Activated CD4-positive, CD25-positive, alpha-beta regulatory T cell treated with anti-CD3 and anti-CD28 coated beads, Interleukin-2, amount 50 U/mL, for 72 hours (primary cell): ENCODE measurements around the gene PIP4K2C.
"Not testable (repeated sequence)": the region's sequence is repeated elsewhere in the genome, so short reads cannot be mapped to it uniquely, and the experiment has no call there.

Experiments
- DNase-seq: peaks from one replicate; pipeline ENCODE4 v3.0.0; 2021

Gene PIP4K2C

DNA sequence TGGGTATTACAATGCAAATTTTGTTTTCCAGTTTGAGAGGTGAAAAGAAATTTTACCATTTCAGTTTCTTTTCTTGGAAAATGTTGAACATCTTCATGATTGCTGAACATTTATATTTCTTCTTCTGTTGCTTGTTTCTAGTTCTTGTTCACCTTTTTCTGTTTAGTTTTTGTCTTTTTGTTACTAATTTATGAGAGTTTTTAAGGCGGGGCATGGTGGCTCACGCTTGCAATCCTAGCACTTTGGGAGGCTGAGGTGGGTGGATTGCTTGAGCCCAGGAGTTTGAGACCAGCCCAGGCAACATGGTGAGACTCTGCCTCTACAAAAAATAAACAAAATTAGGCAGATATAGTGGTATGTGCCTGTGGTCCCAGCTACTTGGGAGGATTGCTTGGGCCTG is 30.5 kb upstream of the PIP4K2C start:
- DNase-seq, result no peak

DNA sequence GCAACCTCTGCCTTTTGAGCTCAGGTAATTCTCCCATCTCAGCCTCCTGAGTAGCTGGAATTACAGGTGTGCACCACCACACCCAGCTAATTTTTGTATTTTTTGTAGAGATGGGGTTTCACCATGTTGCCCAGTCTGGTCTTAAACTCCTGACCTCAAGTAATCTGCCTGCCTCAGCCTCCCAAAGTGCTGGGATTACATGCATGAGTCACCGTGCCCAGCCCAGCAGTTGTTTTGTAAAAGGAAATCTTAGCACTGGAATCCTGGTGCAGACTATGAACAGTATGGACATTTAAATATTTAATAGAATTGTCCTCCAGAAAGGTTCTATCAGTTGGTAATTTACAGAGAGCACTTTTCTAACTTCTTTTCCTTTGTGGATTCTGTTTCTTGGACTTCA is 29.9 kb upstream of the PIP4K2C start:
- not testable (repeated sequence) for DNase-seq

DNA sequence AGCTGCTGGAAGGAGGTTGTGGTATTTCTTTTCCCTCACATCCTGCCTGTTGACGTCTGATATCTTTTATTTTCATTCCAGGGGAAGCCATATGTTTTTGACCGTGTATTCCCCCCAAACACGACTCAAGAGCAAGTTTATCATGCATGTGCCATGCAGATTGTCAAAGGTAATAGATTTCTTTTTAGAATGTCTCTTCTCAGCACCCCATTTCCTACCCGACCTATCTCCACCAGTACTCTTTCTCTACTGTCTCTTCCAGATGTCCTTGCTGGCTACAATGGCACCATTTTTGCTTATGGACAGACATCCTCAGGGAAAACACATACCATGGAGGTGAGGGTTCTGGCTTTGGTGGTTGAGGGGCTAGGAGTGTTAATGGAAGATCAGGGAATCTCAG is 27.6 kb upstream of the PIP4K2C start:
- no peak for DNase-seq

DNA sequence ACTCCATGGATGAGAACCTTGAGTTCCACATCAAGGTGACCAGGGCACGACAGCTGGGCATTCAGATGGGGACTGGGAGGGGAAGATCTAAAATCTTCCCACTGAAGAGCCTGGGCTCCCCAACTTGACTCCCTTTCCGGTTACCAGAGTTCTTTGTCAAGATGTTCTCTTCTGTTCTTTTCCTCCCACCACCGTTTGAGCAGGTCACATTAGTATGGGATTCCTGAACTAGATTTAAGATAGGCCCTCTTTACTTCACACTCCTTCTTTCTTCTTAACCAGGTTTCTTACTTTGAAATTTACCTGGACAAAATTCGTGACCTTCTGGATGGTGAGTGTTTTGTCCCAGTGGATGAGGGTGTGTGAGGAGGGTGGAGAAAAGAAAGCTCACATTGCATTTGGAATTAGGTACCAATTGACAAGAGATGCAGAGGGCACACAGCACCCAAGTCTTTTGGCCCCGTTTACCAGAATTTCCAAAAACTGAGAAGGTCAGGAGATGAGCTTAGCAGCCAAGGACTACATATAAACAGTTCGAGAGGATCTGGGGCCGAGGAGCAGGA is 26.7 kb upstream of the PIP4K2C start:
- no peak for DNase-seq

DNA sequence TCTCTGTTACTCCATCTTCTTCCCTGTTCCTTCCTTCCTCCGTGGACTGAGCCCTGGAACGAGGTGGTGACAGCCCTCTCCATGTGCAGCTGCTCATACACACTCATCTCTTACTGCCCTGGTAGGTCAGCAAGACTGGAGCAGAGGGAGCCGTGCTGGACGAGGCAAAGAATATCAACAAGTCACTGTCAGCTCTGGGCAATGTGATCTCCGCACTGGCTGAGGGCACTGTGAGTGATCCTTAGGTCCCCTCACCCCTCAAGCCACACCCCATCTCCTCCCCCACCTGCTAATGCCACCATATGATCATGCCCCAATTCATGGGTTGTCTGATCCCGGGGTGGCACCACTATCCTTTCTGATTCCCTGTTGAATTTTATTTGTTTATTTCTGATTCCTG is 22.2 kb upstream of the PIP4K2C start:
- DNase-seq, result no peak

DNA sequence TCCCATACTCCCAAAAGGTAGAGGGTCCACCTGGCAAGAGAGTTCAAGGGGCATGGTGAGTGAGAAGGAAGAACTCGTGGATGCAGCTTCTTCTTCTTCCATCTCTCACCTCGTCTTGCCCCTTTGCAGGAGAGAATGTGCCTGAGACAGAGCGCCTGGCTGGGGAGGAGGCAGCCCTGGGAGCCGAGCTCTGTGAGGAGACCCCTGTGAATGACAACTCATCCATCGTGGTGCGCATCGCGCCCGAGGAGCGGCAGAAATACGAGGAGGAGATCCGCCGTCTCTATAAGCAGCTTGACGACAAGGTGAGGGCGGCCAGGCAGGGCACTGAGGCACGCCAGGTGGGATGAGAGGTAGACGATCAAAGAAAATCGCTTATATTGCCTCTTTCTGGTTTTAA is 21.1 kb upstream of the PIP4K2C start:
- no peak for DNase-seq

DNA sequence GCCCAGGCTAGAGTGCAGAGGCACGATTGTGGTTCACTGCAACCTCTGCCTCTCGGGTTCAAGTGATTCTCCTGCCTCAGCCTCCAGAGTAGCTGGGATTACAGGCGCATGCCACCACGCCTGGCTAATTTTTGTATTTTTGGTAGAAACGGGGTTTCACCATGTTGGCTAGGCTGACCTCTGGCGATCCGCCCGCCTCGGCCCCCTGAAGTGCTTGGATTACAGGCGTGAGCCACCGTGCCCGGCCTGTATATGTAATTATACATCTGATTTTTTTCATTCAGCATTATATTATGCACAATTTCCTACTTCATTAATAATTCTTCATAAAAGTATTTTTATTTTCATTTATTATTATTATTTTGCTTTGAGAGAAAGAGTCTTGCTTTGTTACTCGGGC is 20.6 kb upstream of the PIP4K2C start:
- not testable (repeated sequence) for DNase-seq

DNA sequence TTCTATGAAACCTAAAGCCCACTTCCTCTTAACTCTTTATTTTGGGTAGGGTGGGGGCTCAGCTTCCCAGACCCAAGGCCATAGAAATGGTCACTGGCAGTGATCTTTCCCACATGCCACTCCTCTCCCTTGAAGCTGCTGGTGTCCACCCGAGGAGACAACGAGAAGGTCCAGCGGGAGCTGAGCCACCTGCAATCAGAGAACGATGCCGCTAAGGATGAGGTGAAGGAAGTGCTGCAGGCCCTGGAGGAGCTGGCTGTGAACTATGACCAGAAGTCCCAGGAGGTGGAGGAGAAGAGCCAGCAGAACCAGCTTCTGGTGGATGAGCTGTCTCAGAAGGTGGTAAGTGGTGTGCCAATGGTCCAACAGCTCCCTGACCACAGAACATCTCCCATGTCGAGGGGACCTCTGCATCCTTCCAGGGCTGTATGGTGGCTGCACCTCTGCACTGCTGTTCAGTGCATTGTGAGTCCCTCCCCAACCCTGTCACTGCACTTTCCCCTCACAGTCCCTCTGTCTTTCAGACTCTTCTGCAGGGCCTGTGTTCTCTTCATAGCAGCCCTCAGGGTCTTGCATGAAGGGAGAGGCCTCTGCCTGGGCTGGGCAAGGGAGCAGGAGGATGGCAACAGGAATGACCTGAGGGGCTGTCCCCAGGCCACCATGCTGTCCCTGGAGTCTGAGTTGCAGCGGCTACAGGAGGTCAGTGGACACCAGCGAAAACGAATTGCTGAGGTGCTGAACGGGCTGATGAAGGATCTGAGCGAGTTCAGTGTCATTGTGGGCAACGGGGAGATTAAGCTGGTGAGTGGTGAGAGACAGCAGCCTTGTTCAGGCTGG is 18.8 kb upstream of the PIP4K2C start:
- DNase-seq, result no peak

DNA sequence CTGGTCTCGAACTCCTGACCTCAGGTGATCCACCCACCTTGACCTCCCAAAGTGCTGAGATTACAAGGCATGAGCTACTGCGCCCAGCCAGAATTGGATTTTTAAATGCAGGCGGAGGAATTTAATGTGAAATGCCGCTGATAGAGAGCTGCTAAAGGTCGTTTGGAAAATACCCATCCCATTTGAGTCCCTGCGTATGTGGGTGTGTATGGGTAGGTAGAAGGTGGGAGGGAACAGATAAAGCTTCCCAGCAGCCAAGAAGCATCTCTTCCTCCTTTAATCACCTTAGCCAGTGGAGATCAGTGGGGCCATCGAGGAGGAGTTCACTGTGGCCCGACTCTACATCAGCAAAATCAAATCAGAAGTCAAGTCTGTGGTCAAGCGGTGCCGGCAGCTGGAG is 16.2 kb upstream of the PIP4K2C start:
- DNase-seq, result no peak

DNA sequence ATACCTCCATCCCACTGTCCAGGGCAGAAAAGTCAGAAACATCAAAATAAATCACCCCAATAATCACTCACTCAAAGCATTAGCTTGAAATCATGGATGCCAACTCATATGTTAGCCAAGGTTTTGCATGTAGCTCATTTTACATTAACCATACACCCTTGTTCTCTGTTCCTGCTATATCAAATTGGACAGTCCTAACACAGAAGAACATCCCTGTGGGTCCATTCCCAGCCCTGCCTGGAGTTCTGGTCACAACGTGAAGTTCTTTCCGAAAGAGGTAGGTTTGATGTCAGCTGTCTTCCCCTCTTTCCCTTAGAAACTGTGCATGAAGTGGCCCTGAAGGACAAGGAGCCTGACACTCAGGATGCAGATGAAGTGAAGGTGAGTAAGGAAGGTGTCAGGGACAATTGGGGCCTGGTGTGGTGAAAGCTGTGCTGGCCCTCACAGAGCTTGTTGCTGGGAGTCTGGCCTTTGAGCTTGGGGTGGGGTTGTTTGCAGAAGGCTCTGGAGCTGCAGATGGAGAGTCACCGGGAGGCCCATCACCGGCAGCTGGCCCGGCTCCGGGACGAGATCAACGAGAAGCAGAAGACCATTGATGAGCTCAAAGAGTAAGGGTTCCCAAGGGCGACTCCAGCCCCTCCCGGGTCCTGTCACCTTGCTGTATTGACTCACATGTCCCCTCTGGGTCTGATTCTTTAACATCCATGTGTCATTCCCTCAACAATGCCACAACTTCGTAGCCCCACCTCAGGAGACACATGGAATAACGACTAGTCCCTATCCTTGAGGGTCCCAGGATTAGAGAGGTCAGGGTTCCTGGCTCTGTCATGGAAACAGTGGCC is 15.0 kb upstream of the PIP4K2C start:
- DNase-seq, result no peak

DNA sequence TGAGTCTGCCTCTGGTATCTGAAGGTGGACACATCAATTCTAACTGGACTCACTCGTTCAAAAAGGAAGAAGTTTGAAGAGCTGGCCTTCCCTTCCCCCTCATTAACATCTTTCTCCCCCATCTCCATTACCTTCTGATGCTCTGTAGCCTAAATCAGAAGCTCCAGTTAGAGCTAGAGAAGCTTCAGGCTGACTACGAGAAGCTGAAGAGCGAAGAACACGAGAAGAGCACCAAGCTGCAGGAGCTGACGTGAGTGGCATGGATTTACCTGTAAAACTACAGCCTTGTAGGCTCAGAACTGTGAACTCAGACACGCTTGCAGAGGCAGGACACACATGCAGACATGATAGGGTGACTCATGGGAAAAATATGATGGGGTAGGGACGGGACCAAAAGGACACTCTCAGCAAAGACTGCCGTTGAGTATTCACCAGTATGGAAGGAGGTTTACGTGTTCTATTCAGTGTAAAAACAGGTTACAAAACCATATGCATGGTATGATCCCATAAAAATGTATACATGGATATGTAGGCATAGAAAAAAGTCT is 14.3 kb upstream of the PIP4K2C start:
- no peak for DNase-seq

DNA sequence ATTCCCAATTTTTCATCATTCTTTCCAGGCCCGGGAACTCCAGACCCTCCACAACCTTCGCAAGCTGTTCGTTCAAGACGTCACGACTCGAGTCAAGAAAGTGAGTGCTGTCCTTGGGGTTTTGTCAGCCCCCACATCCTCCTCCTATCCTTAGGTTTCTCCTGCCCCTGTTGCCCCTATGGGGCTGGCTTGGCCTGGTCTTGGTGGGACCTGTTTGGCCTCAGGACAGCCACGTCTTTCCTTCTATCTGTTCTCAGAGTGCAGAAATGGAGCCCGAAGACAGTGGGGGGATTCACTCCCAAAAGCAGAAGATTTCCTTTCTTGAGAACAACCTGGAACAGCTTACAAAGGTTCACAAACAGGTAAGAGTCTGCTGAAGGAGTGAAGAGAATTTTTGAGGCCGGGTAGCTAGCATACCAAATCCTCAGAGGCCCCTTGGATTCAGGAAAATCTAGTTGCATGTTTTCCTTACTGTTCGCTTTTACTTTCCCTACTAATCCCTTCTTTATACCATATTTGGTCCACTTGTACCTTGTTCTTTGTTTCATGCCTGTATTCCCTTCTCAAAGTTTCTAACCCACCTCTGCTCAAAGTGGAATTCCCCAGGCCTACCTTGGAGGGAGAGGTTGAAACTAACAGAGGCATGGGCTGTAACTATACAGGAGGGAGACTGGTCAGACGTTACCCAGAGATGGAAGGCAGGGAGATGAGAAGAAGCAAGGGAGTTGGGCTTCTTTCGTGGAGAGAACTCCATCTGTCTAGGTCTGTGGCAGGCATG is 12.8 kb upstream of the PIP4K2C start:
- no peak for DNase-seq

DNA sequence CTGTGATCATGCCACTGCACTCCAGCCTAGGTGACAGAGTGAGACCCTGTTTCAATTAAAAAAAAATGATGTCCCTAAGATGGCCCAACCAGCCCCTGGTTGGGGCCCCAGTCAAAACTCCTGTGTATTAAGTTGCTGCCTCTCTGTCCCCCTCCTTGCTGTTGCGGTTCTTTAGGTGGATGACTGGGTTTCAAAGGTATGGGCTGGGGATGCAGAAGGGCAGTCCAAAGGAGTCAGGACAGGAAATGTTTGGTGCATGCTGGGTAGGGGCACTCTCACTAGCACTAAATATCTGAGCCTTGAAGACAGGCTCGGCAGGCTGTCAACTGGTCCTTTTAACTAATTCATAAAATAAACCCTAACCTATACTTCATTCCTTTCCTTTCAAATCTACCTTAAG is 12.0 kb upstream of the PIP4K2C start:
- no peak for DNase-seq

DNA sequence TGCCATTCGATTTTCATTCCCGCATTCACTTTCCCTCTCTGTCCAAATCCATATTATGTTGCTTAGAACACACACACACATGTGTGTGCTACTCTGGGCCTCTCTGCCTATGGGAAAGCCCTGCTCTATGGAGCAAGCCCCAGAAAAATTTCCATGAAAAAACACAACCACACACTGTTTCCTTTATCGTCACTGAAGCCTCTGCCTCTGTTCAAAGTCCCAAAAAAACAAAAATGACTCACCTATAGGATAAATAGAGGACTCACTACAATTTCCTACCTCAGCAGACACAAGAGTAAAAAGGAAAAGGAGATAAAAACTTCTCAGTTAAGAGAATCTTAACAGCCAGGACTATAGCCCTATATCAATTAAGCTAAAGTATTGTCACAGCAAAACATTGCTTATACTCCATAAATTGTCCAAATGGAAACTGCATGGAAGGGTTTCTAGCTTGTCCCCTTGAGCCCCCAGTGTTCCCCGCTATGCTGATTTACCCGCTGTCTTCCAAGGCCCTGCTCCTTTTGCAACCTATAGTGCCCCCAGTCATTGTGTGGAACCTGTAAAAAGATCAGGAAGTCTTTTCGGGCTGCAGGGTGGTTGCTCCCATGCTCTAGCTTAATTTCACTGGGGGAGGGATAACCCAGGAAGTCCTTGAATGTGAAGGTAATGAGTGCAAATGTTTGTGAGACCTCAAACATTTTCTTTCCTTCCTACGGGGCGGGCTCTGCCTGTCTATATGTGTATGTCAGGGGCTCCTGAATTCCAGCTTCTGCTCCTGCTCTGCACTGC is 11.1 kb upstream of the PIP4K2C start:
- no peak for DNase-seq

DNA sequence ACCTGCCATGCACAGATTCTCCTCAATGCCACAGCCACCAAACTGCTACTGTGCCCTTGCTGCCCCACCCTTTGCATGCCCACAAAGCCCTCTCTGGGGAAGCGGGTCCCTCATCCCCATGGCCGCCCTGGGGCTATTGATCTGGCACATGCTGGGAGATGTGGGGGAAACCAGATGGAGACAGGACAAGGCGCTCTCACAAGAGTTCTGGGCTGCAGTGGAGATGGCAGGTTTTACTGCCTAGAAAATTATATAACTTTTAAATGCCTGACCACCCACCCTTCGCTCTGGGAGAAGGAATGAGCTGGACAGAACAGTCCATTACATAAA is 10.6 kb upstream of the PIP4K2C start:
- DNase-seq, result no peak

DNA sequence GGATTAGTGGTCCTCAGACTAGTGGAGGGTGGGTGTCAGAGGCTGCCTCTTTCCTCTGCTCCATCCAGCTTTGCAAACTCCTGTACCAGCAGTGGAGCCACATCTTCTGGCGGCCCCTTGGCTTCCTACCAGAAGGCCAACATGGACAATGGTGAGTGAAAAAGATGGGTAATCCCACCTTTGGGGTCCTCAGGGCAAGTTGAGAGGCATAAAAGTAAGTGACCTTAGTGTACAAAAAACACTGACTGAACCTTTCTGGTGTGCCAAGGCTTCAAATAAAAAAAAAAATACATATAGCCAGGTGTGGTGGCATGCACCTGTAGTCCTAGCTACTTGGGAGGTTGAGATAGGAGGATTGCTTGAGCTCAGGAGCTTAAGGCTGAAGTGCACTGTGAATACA is 9.2 kb upstream of the PIP4K2C start:
- no peak for DNase-seq

DNA sequence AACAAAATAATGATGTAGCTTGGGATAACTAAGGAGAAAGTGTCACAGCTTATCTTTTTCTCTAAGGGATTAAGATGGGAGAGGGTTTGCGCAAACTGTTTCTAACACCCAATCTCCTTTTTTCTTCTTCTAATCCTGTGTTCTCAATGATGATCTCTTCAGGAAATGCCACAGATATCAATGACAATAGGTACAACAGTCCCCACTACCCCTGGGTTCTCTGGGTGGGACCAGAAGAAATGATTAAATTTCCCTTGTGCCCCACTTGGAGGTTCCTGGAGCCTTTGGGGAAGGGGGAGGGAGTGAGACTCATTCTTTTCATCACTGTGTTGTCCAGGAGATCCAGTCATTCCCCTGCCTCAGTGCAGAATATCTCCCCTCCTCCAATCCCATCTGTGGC is 8.6 kb upstream of the PIP4K2C start:
- no peak for DNase-seq

DNA sequence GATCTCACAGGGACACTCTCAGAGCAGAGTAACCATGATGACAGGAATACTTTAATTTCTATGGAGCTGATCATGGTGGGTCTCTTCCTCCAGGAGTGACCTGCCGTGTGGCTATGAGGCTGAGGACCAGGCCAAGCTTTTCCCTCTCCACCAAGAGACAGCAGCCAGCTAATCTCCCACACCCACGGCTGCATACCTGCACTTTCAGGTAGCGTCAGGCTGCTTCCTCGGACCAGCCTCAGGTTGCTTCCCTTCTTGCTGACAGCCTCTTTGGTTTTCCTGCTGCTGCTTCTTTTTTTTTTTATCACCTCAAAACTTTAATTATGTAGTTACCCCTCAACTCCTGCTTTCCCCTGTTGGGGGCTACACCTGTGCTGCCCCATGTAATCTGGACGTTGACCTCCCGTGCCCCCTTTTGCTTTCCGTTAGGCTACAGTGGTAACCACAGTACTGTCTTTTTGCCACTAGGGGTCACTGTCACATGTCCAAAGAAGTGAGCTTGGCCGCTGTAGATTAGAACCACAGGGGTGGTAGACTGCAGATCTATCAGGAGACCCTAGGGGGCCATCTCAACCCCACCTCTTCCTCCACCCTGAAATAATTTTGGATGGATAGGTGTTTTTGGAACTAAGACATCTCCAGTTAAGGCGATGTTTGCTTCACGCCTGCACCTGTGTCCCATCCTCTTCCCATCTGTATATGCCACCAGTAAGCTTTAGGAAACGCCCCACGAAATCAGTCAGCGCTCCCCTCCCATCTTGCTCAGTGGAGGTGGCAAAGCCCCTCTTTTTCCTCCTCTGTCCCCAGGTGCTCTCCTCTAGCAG is 7.8 kb upstream of the PIP4K2C start:
- DNase-seq, result peak; percentile 55

DNA sequence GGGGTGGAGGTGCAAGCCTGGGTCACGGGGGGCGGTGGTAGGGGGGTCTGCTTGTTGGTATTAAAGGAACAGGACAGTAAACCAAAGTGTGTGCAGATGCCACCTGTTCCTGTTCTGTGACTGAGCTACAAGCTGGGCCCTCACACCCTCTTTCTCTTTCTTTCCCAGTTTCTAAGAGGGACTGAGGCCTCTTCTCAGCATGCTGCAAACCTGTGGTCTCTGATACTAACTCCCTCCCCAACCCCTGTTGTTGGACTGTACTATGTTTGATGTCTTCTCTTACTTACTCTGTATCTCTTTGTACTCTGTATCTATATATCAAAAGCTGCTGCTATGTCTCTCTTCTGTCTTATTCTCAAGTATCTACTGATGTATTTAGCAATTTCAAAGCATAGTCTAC is 6.9 kb upstream of the PIP4K2C start:
- DNase-seq, result no peak

DNA sequence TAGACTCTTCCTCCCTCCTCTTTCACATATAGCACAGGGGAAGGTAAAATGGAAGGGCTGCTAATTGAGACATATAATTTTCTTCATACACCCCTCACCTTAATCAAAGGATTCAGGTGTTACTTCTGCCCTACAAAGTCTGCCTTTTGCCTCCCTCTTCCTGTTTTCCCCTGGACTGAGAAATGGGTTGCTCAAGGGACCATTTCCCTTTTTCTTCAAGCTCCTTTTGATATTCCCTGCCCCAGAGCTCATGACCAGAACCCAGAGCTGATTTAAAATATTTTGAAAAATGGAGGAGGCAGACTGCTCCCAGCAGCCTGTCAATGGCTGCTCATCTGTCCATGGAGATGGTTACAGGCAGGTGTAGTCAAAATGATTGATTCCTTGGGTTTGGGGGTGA is 6.3 kb upstream of the PIP4K2C start:
- no peak for DNase-seq

DNA sequence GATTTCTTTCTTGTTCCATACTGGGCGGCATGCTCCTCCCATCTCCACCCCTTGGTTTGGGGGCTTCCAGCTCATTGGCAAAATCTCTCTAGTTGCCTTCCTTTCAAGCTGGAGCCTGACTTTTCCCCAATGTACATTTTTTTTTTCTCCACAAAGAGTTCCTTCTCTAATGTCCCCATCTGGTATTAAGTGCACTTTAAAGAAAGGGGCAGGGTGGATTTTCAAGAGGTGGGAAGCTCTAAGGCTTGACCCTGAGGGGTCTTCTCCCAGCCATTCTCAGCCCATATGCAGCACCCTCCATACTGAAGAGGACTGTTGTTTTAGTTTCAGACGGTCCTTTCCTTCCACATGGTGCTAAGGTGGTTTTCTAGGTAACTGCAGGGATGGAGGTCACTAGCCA is 5.8 kb upstream of the PIP4K2C start:
- no peak for DNase-seq
